ENCODE results near the gene FPR3.
"Not testable (repeated sequence)": the region's sequence is repeated elsewhere in the genome, so short reads cannot be mapped to it uniquely, and the experiment has no call there.

FPR3 gene

DNA sequence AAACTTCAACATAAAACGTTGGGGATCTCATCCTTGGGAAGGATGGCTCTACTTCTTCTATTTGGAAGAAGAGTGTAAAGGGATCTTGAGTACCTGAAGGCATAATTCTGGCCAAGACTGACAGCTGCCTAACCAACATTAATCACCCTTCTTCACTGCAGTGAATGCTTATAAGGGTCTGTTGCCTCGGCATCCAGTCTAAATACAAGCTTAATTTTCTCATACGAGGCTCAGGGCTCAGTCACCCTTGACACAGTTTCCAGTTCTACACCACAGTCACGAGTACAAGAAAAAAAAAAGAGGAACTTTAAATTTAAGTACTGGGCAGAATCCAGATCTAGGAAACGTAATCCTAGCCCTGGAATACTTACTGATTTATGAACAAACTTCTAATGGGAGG, 9.0 kb downstream of the FPR3 start:
- in situ Hi-C loops (cut with MboI; ENCODE audit: low sequenced_read_pairs), result no loop called here

DNA sequence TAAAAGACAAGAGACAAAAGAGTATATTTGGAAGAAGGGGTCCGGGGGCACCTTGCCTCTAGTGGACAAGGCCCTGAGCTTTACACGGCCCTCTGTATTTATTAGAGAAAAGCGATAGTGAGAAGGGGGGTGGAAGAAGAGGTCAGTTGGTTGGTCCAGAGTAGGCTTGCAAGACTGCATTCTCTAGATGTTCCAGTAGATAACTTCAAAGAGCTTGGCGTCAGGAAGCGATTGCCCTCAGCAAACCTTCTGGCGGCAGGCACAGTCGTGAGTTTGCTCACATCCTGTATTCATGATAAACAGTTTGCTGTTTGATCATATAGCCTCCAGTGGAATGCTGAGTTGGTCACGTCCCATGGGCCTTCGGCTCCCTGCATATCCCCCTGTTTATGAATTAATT, 9.8 kb downstream of the FPR3 start:
- in situ Hi-C loops (cut with MboI; ENCODE audit: low sequenced_read_pairs), result not testable (repeated sequence)

DNA sequence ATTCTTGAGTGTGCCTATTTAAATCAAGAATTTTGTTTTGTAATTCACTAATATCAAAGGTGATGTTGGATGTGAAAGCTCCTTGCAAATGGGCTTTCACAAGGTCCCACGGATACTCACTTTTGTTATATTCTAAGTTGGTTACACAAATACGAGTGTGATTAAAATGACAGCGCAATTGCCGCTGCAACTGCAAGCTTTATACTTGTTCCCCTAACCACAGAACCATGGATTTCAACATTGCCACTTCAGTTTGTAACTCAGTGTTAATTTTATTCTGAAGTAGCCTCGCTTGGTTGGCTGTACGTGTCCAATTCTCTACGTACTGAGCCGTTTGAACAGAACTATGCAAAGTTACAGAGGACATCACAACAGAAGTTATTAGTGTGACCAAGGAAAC, 10.4 kb downstream of the FPR3 start:
- in situ Hi-C loops (cut with MboI; ENCODE audit: low sequenced_read_pairs), result not testable (repeated sequence)

DNA sequence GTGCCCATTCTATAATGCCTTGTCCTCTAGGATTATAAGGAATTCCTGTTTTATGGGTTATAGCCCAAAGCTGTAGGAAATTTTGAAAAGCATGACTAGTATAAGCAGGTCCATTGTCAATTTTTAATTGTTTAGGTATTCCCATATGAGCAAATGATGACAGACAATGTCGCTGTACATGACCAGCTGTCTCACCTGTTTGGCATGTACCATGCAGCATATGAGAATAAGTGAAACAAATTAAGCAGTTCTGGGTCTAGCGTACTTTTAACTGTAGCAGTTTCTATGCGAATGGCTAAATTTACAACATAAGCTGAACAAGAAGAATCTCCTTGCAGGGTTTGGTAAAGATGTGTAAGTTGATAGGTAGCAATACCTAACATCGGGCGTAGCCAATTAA, 11.6 kb downstream of the FPR3 start:
- in situ Hi-C loops (cut with MboI; ENCODE audit: low sequenced_read_pairs), result not testable (repeated sequence)

DNA sequence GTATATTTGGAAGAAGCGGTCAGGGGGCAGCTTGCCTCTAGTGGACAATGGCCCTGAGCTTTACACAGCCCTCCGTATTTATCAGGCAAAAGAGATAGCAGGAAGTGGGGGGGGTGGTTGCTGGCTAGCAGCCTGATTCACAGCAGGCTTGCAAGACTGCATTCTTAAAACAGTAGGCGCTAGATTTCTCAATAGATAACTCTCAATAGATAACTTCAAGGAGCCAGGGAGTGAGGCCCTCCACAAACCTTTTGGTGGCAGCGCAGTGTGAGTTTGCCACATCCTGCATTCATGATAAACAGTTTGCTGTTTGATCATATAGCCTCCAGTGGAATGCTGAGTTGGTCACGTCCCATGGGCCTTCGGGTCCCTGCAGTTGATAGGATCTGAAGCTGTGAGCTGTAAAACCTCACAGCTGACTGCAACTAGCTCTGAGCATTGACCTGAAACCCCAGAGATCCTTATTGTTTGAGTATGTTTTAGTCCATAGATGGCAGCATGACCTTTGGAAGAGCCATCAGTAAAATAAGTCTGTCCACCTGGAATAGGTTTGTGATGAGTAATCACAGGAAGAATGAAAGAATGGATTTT, 12.2 kb downstream of the FPR3 start:
- in situ Hi-C loops (cut with MboI; ENCODE audit: low sequenced_read_pairs), result no loop called here

DNA sequence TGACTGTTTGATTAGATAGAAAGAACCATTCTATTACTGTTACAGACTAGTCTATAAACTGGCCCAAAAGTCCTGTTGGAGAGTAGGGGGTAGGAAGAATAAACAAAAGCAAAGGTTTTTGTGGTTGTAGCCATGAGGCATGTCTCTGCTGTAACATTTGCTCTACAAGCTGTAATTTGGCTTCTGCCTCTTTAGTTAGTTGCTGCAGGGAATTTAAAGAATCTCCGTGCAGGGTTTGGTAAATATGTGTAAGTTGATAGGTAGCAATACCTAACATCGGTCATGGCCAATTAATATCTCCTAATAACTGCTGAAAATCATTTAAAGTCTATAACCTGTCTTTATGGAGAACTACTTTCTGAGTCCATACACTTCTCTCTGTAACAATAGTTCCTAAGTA, 13.0 kb downstream of the FPR3 start:
- in situ Hi-C loops (cut with MboI; ENCODE audit: low sequenced_read_pairs), result no loop called here

DNA sequence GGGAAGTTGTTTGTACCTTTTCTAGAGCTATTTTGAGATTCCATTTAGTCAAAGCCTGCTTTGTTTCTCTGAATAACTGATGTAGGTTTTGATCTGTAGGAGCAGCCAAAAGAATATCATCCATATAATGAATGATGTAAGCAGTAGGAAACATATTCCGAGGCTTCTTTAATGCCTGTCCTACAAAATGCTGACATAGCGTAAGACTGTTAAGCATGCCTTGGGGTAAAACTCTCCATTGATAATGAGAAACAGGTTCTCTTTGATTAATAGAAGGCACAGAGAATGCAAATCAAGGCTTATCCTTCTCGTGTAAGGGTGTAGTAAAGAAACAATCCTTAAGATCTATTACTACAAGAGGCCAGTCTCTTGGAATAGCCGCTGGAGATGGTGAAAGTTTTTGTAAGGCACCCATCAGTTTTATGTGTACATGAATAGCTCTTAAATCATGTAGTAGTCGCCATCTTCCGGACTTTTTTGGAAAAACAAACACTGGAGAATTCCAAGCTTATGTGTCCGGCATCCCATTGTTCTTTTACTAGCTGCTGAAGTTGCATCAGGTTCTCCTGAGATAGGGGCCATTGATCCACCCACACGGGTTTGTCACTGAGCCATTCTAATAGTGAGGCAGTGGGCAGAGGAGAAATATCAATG, 13.5 kb downstream of the FPR3 start:
- in situ Hi-C loops (cut with MboI; ENCODE audit: low sequenced_read_pairs), result no loop called here

DNA sequence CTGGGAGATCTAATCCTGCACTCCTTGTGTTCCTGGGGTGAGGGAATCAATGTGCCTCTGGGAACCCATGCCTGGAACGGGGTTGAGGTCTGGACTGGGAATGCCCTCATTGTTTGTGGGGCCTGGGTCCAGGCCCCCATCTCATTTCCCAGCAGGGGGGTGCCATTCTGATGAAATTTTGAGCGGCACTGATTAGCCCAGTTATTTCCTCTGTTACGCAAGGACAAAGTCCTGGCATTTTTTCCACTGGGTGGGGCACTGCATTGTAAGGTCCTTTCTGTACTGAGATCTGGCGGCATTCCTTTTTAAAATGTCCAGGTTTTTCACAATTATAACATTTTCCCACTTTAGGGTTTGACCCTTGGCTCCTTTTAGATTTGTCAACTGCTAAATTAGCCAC, 14.8 kb downstream of the FPR3 start:
- in situ Hi-C loops (cut with MboI; ENCODE audit: low sequenced_read_pairs), result no loop called here

DNA sequence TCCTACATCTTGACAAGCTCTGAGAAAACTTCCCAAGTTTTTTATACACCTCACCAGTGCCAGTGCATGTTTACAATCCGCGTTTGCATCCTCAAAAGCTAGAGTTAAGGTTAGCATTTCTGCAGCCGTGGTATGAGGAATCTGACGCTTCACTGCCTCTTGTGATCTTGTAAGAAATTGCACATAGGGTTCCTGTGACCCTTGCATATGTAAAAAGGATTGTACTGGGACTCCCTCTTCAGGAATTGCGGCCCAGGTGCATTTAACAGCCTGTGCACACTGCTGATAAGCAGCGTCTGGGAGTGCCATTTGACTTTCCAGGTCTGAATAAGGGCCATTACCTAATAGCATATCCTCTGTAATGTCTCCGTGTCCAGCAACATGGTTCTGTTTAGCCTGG, 15.3 kb downstream of the FPR3 start:
- in situ Hi-C loops (cut with MboI; ENCODE audit: low sequenced_read_pairs), result no loop called here

DNA sequence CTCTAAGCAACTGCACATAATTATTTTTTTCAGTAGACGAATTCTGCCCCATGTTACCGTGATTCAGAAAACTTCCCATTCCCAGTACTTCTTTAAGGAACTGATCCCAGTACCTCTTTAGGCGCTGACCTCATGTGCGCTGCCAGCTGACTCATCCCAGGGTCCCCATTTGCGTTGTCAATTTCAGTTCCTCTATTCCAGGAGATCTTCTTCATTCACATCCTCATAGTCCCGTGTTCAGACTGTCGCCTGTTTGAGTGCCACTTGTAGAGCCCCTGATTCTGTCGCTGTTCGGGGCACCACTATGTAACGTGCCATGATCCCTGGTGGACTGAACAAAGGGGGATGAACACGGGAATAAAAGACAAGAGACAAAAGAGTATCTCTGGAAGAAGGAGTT, 16.4 kb downstream of the FPR3 start:
- in situ Hi-C loops (cut with MboI; ENCODE audit: low sequenced_read_pairs), result no loop called here

DNA sequence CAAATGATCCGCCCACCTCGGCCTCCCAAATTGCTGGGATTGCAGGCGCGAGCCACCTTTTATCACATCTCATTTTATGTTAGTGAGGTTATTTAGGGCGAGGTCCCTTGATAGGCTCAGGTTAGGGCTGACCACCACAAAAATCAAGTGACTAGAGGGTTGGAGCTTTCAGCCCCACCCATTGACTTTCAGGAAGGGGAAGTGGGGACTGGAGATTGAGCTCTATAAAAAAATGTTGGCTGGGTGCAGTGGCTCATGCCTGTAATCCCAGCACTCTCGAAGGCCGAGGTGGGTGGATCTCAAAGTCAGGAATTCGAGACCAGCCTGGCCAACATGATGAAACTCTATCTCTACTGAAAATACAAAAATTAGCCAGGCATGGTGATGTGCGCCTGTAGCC, 20.1 kb downstream of the FPR3 start:
- in situ Hi-C loops (cut with MboI; ENCODE audit: low sequenced_read_pairs), result no loop called here

DNA sequence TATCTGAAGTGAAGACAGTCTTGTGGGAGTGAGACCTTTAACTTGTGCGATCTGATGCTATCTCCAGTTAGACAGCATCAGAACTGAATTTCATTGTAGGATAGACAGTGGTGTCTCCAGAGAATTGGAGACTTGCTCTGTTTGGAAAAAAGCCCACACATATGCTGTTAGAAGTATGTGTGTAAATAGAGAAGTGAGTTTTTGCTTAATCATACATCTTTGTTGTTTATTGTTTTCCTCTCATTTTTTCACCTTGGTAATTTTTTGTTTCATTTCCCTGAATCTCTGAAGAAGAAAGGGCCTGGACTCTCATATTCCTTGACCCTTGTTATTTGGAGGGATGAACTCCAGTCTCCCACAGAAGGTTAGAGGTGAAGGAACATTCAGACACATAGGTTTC, 21.8 kb downstream of the FPR3 start:
- in situ Hi-C loops (cut with MboI; ENCODE audit: low sequenced_read_pairs), result no loop called here

DNA sequence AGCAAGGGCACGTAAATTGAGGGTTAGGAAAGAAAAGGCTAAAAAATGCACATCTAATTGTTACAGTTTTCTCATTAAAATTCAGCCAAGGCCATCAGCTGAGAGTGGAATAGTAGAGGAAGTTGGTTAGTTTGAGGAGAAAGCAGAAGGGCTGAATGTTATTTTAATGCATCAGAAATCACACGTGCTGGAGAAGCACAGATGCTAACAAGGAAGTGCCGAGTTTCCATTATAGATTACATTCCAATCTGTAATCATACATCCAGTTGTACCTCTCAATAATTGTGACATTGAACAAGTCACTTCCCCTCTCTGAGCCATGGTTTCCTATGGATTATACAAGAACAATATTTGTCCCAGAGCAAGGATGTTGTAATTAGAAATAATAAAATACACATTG, 25.1 kb downstream of the FPR3 start:
- in situ Hi-C loops (cut with MboI; ENCODE audit: low sequenced_read_pairs), result no loop called here

DNA sequence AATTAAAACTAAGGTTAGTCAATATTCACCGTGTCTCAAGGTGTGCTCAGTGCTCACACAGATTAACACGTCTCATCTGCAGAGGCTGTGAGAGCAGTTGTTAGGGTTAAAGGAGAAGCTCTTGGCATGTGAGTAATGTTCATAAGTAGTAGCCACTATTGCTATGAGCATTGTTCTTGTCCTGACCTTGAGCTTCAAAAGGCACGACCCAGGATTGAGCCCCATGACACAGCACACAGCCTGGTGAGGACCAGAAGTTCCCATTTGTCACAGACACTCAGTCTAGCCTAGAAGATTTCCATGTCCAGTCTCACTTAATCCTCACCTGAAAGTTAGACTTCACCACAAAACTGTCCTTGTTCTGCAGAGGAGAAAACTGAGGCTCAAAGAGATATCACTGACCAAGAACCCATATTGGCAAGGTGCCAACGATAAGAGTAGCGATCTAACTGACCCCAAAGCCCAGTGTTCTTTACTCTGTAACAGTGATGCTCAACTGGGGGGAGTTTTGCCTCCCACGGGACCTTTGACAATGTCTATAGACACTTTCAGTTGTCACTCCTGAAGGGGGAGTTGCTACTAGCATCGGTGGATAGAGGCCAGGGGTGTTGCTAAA, 26.0 kb downstream of the FPR3 start:
- in situ Hi-C loops (cut with MboI; ENCODE audit: low sequenced_read_pairs), result no loop called here

DNA sequence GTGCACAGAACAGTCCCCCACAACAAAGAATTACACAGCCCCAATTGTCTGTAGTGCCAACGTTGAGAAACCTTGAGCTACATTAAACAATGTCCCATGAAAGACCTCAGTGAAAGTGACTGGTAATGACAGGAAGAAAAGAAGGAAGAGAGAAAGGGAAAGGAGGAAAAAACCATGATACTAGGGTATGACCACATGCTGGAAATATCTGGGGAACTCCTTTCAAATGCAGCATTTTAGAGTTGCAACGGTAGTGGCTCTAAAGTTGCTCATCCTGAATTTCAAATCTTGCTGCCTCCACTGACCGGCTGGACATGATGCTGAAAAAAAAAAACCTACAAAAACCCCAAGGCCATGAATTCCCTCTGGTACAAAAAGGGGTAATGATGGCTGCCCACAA, 26.5 kb downstream of the FPR3 start:
- in situ Hi-C loops (cut with MboI; ENCODE audit: low sequenced_read_pairs), result no loop called here

DNA sequence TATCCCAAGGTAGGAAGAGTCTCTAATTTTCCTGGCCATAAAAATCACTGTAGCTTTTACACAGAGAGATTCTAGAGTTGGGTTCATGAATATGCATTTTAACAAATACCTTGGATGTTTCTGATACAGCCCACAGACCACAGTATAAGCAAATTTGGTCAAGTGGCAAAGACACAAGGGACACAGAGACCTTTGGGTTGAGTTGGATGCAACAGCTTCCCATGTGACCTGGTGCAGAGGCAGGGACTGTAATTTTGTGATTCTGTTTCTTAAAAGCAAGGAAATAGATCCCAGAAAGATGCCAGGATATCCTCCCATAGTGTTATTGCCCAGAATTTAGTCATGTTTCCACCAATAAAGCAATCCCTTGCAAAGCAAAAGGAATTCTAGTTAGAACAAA, 27.0 kb downstream of the FPR3 start:
- in situ Hi-C loops (cut with MboI; ENCODE audit: low sequenced_read_pairs), result no loop called here

DNA sequence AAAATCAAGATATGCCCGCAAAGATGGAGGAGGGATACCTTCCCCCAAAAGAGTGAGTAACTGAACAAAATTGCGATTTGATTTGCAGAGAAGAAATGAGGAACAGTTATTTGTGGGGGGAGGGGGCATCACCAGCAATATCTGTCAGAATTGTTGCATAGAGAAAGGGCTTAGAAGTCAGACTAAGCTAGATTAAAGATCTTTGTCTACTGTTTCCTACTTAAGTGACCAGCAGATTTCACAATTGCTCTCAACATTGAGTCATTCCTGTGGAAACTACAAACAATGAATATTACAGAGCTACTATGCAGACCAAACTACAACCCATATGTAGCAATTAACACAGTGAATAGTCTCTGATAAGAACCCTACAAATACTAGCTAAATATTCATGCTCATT, 27.4 kb downstream of the FPR3 start:
- in situ Hi-C loops (cut with MboI; ENCODE audit: low sequenced_read_pairs), result no loop called here

DNA sequence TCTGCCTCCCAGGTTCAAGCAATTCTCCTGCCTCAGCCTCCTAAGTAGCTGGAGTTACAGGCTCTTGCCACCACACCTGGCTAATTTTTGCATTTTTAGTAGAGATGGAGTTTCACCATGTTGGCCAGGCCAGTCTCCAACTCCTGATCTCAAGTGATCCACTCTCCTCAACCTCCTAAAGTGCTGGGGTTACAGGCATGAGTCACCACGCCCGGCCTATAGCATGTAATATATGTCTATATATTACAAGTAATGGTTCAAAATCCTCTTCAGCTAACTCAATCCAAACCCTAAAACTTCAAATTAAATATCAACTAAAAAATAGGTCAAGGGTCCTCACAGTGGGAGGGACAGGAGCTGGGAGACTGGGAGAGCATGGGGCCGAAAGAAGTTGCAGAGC, 28.0 kb downstream of the FPR3 start:
- in situ Hi-C loops (cut with MboI; ENCODE audit: low sequenced_read_pairs), result no loop called here

DNA sequence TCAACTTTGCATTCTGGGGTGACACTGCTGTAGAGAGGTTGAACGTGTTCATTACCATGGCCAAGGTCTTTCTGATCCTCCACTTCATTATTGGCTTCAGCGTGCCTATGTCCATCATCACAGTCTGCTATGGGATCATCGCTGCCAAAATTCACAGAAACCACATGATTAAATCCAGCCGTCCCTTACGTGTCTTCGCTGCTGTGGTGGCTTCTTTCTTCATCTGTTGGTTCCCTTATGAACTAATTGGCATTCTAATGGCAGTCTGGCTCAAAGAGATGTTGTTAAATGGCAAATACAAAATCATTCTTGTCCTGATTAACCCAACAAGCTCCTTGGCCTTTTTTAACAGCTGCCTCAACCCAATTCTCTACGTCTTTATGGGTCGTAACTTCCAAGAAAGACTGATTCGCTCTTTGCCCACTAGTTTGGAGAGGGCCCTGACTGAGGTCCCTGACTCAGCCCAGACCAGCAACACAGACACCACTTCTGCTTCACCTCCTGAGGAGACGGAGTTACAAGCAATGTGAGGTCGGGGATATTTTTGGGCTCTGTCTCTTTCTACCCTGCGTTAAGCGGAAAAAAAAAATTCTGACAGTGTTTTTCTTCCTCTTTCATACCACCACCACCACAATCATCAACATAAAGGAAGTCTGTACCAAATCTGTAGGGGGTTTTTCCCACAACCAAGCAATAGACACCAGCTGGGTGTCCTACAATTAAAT, 29.5 kb downstream of the FPR3 start:
- in situ Hi-C loops (cut with MboI; ENCODE audit: low sequenced_read_pairs), result no loop called here

DNA sequence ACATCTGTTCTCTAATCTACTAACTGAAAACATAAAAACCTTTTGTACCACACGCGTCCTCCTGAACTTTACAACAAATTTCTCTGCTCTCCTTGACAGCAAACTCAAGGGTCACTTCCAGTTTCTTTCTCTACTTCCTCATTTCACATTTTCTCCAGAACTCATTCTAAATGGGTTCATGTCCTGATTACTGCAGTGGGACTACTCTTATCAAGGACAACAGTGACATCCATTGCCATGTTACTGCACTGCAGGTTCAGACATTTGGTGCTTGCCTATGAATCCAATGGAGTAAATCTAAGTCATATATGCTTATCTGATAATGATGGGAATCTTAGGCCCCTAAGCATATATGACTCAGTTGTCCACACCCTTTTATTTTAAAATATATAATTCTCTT, 35.3 kb downstream of the FPR3 start:
- in situ Hi-C loops (cut with MboI; ENCODE audit: low sequenced_read_pairs), result no loop called here

DNA sequence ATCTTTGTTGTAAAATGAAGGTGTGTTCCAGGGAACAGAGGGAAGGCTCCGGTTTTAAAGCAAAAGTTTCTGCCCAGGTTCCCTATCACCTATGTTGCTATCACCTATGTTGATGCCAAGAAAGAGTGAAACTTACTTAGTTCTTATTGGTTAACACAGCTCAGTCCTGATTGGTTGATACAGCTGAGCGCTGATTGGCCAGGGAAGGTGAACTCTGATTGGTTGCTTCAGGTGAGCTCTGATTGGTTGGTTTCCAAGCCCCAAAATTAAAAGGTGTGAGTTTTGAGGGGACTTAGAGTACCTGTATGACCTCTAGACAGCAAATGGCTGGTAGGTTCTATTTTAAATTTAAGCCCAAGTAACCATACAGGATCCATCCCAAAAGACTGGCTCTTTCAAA, 42.2 kb downstream of the FPR3 start:
- in situ Hi-C loops (cut with MboI; ENCODE audit: low sequenced_read_pairs), result no loop called here

Data from HL-60/S4 treated with retinoic acid at 250 ng/mL for 4 days and 3 days (cell line).